NCI-H187 treated with DMSO at 0.1 percent for 48 hours (cell line): Measurements from ENCODE around the gene PRSS1.
"Not testable (repeated sequence)": the region's sequence is repeated elsewhere in the genome, so short reads cannot be mapped to it uniquely, and the experiment has no call there.

ENCODE experiments used
- DNase-seq: peaks from one replicate; lab custom pipeline; 2025; lab: John Stamatoyannopoulos, UW

PRSS1 gene

DNA sequence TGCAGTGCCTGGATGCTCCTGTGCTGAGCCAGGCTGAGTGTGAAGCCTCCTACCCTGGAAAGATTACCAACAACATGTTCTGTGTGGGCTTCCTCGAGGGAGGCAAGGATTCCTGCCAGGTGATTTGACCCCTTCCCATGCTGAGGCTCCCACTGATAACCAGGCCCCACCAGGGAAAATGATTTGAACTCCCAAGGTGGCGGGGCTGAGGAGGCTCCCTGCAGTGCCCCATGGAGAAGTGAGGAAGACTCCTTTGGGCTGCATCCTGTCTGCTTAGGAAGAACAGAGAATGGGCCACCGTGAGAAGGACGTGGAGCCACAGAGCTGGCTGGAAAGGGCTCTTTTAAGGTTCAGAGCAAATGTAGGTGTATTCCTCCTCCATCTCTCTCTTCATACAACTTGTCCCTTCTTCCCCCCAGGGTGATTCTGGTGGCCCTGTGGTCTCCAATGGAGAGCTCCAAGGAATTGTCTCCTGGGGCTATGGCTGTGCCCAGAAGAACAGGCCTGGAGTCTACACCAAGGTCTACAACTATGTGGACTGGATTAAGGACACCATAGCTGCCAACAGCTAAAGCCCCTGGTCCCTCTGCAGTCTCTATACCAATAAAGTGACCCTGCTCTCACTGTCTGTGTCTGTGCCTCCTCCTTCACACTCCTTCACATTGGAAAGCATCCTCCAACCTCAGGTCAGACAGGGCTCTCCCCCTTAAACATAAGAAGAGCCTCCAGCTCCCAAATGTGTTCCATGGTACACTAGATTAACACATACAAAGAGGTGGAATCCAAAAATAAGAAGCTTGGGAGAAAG, 24.9 kb downstream of the PRSS1 start:
- no peak for DNase-seq

- DNase-seq = no peak
These were observed 25.6 kb downstream of the PRSS1 start for GRCh38 chr7:142774826-142775225.

DNA sequence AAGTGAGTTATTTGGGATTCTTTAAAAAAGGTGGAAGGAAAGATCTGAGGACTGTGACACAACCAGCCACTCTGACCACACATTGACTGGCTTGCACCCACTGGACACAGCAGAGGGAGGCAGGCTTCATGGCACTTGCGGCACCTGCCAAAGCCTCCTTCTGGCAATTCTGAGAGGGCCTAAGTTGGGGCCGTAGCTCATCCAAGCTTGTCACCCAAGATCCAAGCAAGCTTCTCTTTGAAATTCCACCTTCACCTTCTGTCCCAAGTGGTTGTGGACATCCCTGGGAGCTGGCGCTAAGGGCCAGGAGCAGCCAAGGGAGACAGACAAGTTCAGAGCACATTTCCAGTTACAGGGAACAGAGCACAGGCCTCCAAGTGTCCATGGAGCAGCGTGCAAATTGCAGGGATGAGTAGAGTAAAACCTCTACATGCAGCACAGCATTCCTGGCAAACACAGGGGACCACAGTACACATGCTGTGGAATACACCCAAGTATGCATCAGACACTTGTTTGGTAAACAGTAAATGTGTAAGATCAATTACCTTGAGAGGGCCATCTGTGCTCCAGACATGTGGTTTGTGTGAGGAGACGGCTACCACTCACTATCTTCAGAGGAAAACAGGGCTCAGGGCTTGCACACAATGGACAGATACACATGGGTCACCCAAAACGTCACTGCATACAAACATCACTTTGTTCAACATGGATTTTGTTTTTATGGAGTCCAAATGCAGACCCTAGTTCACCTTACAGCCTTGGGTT, 26.3 kb downstream of the PRSS1 start:
- DNase-seq = not testable (repeated sequence)

GRCh38 chr7:142776206-142776844, 27.1 kb downstream of the PRSS1 start:
- no peak for DNase-seq

- not testable (repeated sequence) for DNase-seq
These were observed 27.6 kb downstream of the PRSS1 start for GRCh38 chr7:142776845-142777225.

DNA sequence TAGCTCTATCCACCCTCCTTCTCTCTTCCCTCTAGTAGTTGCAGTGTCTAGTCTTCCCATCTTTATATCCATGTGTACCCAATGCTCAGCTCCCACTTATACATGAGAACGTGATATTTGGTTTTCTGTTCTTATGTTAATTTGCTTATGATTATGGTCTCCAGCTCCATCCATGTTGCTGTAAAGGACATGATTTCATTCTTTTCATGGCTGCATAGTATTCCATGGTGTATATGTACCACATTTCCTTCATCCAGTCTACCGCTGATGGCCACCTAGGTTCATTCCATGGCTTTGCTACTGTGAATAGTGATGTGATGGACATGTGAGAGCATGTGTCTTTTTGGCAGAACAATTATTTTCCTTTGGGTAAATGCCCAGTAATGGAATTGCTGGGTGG, 28.0 kb downstream of the PRSS1 start:
- no peak for DNase-seq

DNA sequence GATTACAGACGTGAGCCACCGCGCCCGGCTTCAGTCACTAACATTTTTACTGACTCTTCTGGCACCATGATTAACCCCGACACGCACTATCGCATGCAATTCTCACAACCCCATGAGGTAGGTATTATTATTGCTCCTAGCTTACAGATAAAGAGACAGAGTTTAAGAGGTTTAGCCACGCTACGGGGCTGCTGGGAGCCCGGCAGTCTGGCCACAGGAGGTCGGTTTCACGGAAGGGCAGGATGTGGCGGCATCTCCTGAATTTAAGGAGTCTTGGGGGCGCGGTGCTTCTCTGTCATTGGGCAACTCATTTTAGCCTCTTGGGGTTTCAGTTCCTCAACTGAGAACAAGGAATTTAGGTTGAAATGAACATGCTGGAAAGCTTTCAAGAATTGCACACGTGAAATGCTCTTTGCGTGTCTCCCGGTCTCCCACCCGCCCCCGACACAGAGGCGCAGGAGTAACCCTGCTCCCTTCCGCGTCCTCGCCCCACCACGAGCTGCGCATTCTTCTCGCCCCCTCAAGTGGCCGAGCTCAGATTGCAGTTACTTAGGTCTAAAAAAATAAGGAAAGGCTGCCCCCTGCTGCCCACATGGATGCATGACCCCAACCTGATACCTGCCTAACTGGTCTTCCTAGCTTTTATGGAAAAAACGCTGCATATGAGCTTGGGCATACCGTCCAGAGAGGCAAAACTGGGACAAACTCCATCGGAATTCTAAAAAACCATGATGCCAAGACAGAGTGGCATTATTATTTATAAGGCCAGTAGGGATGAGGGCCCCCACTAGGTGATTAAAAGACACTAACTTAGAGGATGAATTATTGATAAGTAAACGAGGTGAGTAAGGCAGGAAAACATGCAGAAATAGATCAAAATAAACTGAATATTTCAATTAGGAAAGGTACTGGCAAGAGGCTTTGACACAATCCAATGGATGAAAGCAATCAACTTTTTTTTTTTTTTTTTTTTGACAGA, 33.9 kb downstream of the PRSS1 start:
- DNase-seq = peak; percentile 77

GRCh38 chr7:142784096-142784495, 34.8 kb downstream of the PRSS1 start:
- no peak for DNase-seq

DNA sequence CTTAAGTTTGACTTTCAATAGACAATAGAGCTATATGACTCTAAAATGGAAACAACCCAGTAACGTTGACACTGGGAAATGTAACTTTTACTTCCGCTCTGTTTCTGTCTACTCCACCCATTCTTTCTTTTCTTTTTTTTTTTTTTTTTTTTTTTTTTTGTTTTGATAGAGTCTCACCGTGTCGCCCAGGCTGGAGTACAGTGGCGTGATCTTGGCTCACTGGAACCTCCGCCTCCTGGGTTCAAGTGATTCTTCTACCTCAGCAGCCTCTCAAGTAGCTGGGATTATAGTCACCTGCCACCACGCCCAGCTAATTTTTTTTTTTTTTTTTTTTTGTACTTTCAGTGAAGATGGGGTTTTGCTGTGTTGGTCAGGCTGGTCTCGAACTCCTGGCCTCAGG, 35.4 kb downstream of the PRSS1 start:
- no peak for DNase-seq

GRCh38 chr7:142785841-142786250, 36.6 kb downstream of the PRSS1 start:
- DNase-seq = no peak

- no peak for DNase-seq
These were observed 37.9 kb downstream of the PRSS1 start for GRCh38 chr7:142787034-142787768.

- no peak for DNase-seq
These were observed 38.5 kb downstream of the PRSS1 start for GRCh38 chr7:142787783-142788182.

GRCh38 chr7:142788303-142789289, 39.3 kb downstream of the PRSS1 start:
- no peak for DNase-seq

- DNase-seq = no peak
These were observed 40.2 kb downstream of the PRSS1 start for GRCh38 chr7:142789441-142789840.

- DNase-seq = no peak
These were observed 40.8 kb downstream of the PRSS1 start for GRCh38 chr7:142790056-142790455.

DNA sequence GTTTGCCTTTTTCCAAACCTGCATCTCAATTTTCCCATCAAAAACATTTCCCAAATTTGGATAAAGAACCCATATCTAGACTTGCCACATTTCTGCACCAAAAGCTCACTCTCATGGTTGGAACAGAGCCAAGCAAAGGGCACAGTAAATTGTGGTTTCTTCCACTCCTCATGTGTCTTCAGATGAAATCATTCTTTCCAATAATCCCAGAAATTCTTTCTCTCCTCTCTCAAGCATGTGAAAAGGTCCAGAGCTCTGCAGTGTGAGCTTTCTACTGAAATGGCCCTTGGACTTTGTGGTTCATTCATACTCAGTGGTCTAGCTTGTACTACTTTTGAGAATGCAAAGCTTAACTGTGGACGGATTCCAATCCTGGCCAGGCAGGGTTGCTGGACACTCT, 41.3 kb downstream of the PRSS1 start:
- DNase-seq = no peak

- DNase-seq = no peak
These were observed 42.2 kb downstream of the PRSS1 start for GRCh38 chr7:142791502-142791901.

GRCh38 chr7:142792129-142792528, 42.9 kb downstream of the PRSS1 start:
- no peak for DNase-seq

GRCh38 chr7:142792593-142792992, 43.3 kb downstream of the PRSS1 start:
- DNase-seq = no peak

DNA sequence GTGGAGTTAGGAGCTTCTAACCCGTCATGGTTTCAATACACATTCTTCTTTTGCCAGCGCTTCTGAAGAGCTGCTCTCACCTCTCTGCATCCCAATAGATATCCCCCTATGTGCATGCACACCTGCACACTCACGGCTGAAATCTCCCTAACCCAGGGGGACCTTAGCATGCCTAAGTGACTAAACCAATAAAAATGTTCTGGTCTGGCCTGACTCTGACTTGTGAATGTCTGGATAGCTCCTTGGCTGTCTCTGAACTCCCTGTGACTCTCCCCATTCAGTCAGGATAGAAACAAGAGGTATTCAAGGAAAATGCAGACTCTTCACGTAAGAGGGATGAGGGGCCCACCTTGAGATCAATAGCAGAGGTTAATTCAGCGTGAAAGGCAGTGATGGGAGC, 43.9 kb downstream of the PRSS1 start:
- no peak for DNase-seq
